T-cell (primary cell): ENCODE results near the gene RHOT2. TPM values are rescaled to one million over a fixed set of nuclear protein-coding genes. Genes with fewer than 3 reads are reported as not detected.

ENCODE experiments used
- ATAC-seq, 4 experiments: fragments of 200-7000 bp in 3 of 4; fragments of 150-1000 bp in 1 of 4; cut with Tn5 transposase; replicated peaks in 1 of 4; 1 replicate in 3 of 4; 2 replicates in 1 of 4; pipeline ENCODE4 v1.10.0; 2021; ENCODE audit warnings: moderate library complexity in 3 of 4, mild to moderate bottlenecking in 2 of 4, moderate number of reproducible peaks in 1 of 4
- CTCF ChIA-PET, 2 donors: fragments of 300-600 bp; sonication (Branson Sonifier 250); formaldehyde crosslinking; loops; one replicate each; lab custom pipeline; 2022; ENCODE audit warnings: antibody characterized with exemption in 2 of 2; lab: Charles Lee
- POLR2A ChIA-PET, 2 donors: fragments of 300-600 bp; sonication (Branson Sonifier 250); formaldehyde crosslinking; loops; one replicate each; lab custom pipeline; 2022; ENCODE audit warnings: antibody characterized with exemption in 2 of 2; lab: Charles Lee
- DNase-seq, 35 experiments: peaks; one replicate each; pipeline versions ENCODE4 v3.0.0 to v3.0.0-alpha.2; 2013 to 2023
- H3K27ac ChIP-seq: one replicate; pipeline ENCODE4 v1.5.1; 2013; ENCODE audit warnings: low read length
- H3K27me3 ChIP-seq, 2 experiments: replicated peaks in 1 of 2; 1 replicate in 1 of 2; 2 replicates in 1 of 2; pipeline versions ENCODE4 v1.6.1 to v1.7.0; 2013; ENCODE audit warnings: low read length in 1 of 2, mixed read lengths in 1 of 2; ENCODE audit not compliant: control insufficient read depth in 2 of 2, insufficient read depth in 2 of 2; ENCODE audit errors: extremely low read depth in 1 of 2
- H3K36me3 ChIP-seq, 2 donors: 1 replicate in 1 of 2; 2 replicates in 1 of 2; pipeline versions ENCODE4 v1.6.1 to v1.7.0; 2013; ENCODE audit warnings: low read length in 1 of 2; ENCODE audit not compliant: control insufficient read depth in 2 of 2, insufficient read depth in 1 of 2; ENCODE audit errors: extremely low read depth in 1 of 2
- H3K4me1 ChIP-seq, 2 experiments: 1 replicate in 1 of 2; 2 replicates in 1 of 2; pipeline versions ENCODE4 v1.6.1 to v1.7.0; 2013; ENCODE audit warnings: low read length in 2 of 2, mixed read lengths in 1 of 2; ENCODE audit not compliant: insufficient read depth in 2 of 2, control insufficient read depth in 1 of 2; ENCODE audit errors: extremely low read depth in 1 of 2
- H3K4me3 ChIP-seq, 2 donors: 1 replicate in 1 of 2; 2 replicates in 1 of 2; pipeline versions ENCODE4 v1.5.1 to v1.7.0; 2013; ENCODE audit warnings: mild to moderate bottlenecking in 2 of 2, low read length in 1 of 2, moderate library complexity in 1 of 2; ENCODE audit not compliant: control insufficient read depth in 1 of 2; ENCODE audit errors: extremely low read depth in 1 of 2
- H3K9me3 ChIP-seq: 2 replicates; pipeline ENCODE4 v1.7.0; 2013
- H3K27ac Mint-ChIP-seq, 2 donors: one replicate each; pipeline ENCODE4 v1.8.0; 2020 to 2021; ENCODE audit warnings: mild to moderate bottlenecking in 2 of 2, mixed read lengths in 2 of 2
- H3K27me3 Mint-ChIP-seq, 2 donors: one replicate each; pipeline ENCODE4 v1.8.0; 2021 to 2022; ENCODE audit warnings: mixed read lengths in 2 of 2
- H3K36me3 Mint-ChIP-seq: one replicate; pipeline ENCODE4 v1.8.0; 2021; ENCODE audit warnings: mixed read lengths
- H3K4me1 Mint-ChIP-seq, 3 donors: one replicate each; pipeline ENCODE4 v1.8.0; 2020 to 2022; ENCODE audit warnings: mixed read lengths in 3 of 3, mild to moderate bottlenecking in 1 of 3
- H3K4me3 Mint-ChIP-seq, 3 donors: one replicate each; pipeline ENCODE4 v1.8.0; 2020 to 2022; ENCODE audit warnings: mild to moderate bottlenecking in 3 of 3, mixed read lengths in 3 of 3, moderate library complexity in 3 of 3
- H3K9me3 Mint-ChIP-seq, 3 donors: one replicate each; pipeline ENCODE4 v1.8.0; 2020 to 2022; ENCODE audit warnings: mixed read lengths in 3 of 3
- WGBS: methylation state at CpG from one replicate; pipeline ENCODE4 v1.1.5; 2013; ENCODE audit warnings: missing lambda C conversion rate; ENCODE audit not compliant: insufficient coverage; 5-methylcytosine and 5-hydroxymethylcytosine counted together
- total RNA-seq, 35 experiments: library from RNA in 6 of 35; stranded (reverse) in 6 of 35; fragments of 120-200 nt in 1 of 35; gene quantifications; one replicate each; pipeline versions ENCODE4 v1.2.1 to v1.2.4 and lab custom pipeline; 2013 to 2026

The RHOT2 gene
- total RNA-seq, 5 donors from 2014 or later (not counting 1 experiment from before 2014, with no cell fraction given), result 181 to 320 (median 286) TPM

GRCh38 chr16:632486-633335 is 35.2 kb upstream of the RHOT2 start:
- H3K27me3 ChIP-seq, result no peaks in the 10 kb centered on the region
- ATAC-seq, result no peak
- H3K27ac ChIP-seq, result no peak overlapping the region
- peaks cover 9 to 32% of the 10 kb centered on the region in 2 experiments for H3K4me1 ChIP-seq
- no peak for DNase-seq
- H3K9me3 Mint-ChIP-seq, result no peaks in the 10 kb centered on the region
- ChIA-PET CTCF (no interaction called here), POLR2A (no interaction called here)
- no peaks in the 10 kb centered on the region for H3K9me3 ChIP-seq
- H3K27ac Mint-ChIP-seq, result no peak overlapping the region
- peaks cover 0 to 3% of the 10 kb centered on the region in 2 donors for H3K27me3 Mint-ChIP-seq
- H3K36me3 ChIP-seq, result peaks cover 5 to 9% of the 10 kb centered on the region in 2 donors
- H3K4me1 Mint-ChIP-seq, result peaks cover 7 to 8% (median 8%) of the 10 kb centered on the region in 3 donors
- H3K4me3 ChIP-seq, result no peak overlapping the region
- no peak overlapping the region for H3K4me3 Mint-ChIP-seq
- no peaks in the 10 kb centered on the region for H3K36me3 Mint-ChIP-seq
- WGBS, result 96% methylated on average over 65 of the region's 67 CpGs

- Mint-ChIP-seq H3K36me3 (no peaks in the 10 kb centered on the region), H3K9me3 (no peaks in the 10 kb centered on the region), H3K4me1 (peaks cover 7 to 8% (median 8%) of the 10 kb centered on the region in 3 donors), H3K27me3 (peaks cover 0 to 3% of the 10 kb centered on the region in 2 donors), H3K4me3 (no peak overlapping the region), H3K27ac (no peak overlapping the region)
- ATAC-seq, result no peak
- no peaks in the 10 kb centered on the region for H3K9me3 ChIP-seq
- POLR2A ChIA-PET, result no interaction called here
- WGBS, result 98% methylated on average over 74 of the region's 74 CpGs
- no peaks in the 10 kb centered on the region for H3K27me3 ChIP-seq
- H3K4me3 ChIP-seq, result no peak overlapping the region
- no peak overlapping the region for H3K27ac ChIP-seq
- no peak for DNase-seq
- peaks cover 5 to 9% of the 10 kb centered on the region in 2 donors for H3K36me3 ChIP-seq
- CTCF ChIA-PET, result no interaction called here
- H3K4me1 ChIP-seq, result peaks cover 9 to 34% of the 10 kb centered on the region in 2 experiments
Measured at GRCh38 chr16:633336-634050, 34.4 kb upstream of the RHOT2 start.

GRCh38 chr16:634051-634670 is 33.8 kb upstream of the RHOT2 start:
- H3K27ac ChIP-seq, result no peak overlapping the region
- Mint-ChIP-seq H3K4me3 (peak overlapping the region; percentile 50 to 68 (median 60)), H3K27ac (no peak overlapping the region), H3K27me3 (peaks cover 0 to 3% of the 10 kb centered on the region in 2 donors), H3K4me1 (peaks cover 7 to 8% (median 8%) of the 10 kb centered on the region in 3 donors), H3K9me3 (no peaks in the 10 kb centered on the region), H3K36me3 (no peaks in the 10 kb centered on the region)
- H3K4me1 ChIP-seq, result peaks cover 9 to 34% of the 10 kb centered on the region in 2 experiments
- ChIA-PET CTCF (no interaction called here), POLR2A (no interaction called here)
- no peaks in the 10 kb centered on the region for H3K27me3 ChIP-seq
- 97% methylated on average over 18 of the region's 22 CpGs for WGBS
- no peaks in the 10 kb centered on the region for H3K9me3 ChIP-seq
- peaks cover 5 to 9% of the 10 kb centered on the region in 2 donors for H3K36me3 ChIP-seq
- ATAC-seq, result no peak
- H3K4me3 ChIP-seq, result no peak overlapping the region
- DNase-seq, result no peak

GRCh38 chr16:634996-635395 is 32.9 kb upstream of the RHOT2 start:
- Histone ChIP-seq H3K4me3 (peak overlapping the region in 1 of 2 donors; percentile 87), H3K9me3 (no peaks in the 10 kb centered on the region), H3K4me1 (peaks cover 9 to 34% of the 10 kb centered on the region in 2 experiments), H3K36me3 (peaks cover 5 to 9% of the 10 kb centered on the region in 2 donors), H3K27ac (no peak overlapping the region), H3K27me3 (no peaks in the 10 kb centered on the region)
- 50% methylated on average over 1 of the region's 7 CpGs for WGBS
- POLR2A ChIA-PET, result no interaction called here
- Mint-ChIP-seq H3K36me3 (no peaks in the 10 kb centered on the region), H3K4me3 (peak overlapping the region; percentile 62 to 74 (median 68)), H3K27ac (no peak overlapping the region), H3K9me3 (no peaks in the 10 kb centered on the region), H3K27me3 (peaks cover 0 to 3% of the 10 kb centered on the region in 2 donors), H3K4me1 (peaks cover 7 to 8% (median 8%) of the 10 kb centered on the region in 3 donors)
- DNase-seq, result no peak
- CTCF ChIA-PET, result no interaction called here
- ATAC-seq, result no peak

GRCh38 chr16:635573-636205 is 32.2 kb upstream of the RHOT2 start:
- no peak overlapping the region for H3K27ac Mint-ChIP-seq
- DNase-seq (peak in 1 of 35 experiments; percentile 27), ATAC-seq (peak in 1 of 4 experiments; percentile 2)
- H3K4me3 ChIP-seq, result peak overlapping the region; percentile 87 to 96
- WGBS, result 4% methylated on average over 47 of the region's 55 CpGs
- peaks cover 9 to 37% of the 10 kb centered on the region in 2 experiments for H3K4me1 ChIP-seq
- no peak overlapping the region for H3K27ac ChIP-seq
- H3K36me3 Mint-ChIP-seq, result no peaks in the 10 kb centered on the region
- POLR2A ChIA-PET, result no interaction called here
- no peaks in the 10 kb centered on the region for H3K9me3 ChIP-seq
- no peaks in the 10 kb centered on the region for H3K9me3 Mint-ChIP-seq
- H3K27me3 ChIP-seq, result no peaks in the 10 kb centered on the region
- CTCF ChIA-PET, result interaction anchor here in 1 of 2 donors (1.2 kb wide), 1 partner anchor 57 kb away, joined by 3 read pairs; no protein-coding TSS in a partner anchor
- H3K4me3 Mint-ChIP-seq, result peak overlapping the region; percentile 65 to 99 (median 94)
- H3K27me3 Mint-ChIP-seq, result peaks cover 0 to 3% of the 10 kb centered on the region in 2 donors
- H3K36me3 ChIP-seq, result peaks cover 5 to 9% of the 10 kb centered on the region in 2 donors
- H3K4me1 Mint-ChIP-seq, result peaks cover 7 to 8% (median 8%) of the 10 kb centered on the region in 3 donors
